ENCODE results near the gene CTNND2. TPM values are rescaled to one million over a fixed set of nuclear protein-coding genes. Genes with fewer than 3 reads are reported as not detected.

CTNND2 gene
- polyA plus RNA-seq, 1 experiment = not detected

DNA sequence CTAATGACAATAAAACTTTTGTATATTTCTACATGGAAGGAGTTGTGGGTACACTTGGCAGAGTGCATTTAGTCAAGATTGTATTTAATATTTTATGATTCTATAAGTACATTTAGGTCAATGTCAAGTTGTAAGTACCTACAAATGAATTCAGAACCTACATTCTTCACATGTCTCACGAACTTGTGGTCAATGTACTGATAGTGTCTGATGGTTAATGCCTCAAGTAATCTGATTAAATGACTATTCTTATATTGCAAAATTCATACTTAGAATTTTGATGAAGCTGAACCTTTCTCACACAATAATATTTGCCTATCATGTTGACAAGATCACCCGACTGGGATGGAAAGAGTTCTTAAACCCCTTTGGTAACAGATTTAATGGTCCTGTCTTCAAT lies 444.5 kb downstream of the CTNND2 start:
- no peak for DNase-seq (ENCODE audit: low read depth, low spot score)
- ChIA-PET POLR2A (no interaction called here), CTCF (no interaction called here)
- TF ChIP-seq, protein P1, sequence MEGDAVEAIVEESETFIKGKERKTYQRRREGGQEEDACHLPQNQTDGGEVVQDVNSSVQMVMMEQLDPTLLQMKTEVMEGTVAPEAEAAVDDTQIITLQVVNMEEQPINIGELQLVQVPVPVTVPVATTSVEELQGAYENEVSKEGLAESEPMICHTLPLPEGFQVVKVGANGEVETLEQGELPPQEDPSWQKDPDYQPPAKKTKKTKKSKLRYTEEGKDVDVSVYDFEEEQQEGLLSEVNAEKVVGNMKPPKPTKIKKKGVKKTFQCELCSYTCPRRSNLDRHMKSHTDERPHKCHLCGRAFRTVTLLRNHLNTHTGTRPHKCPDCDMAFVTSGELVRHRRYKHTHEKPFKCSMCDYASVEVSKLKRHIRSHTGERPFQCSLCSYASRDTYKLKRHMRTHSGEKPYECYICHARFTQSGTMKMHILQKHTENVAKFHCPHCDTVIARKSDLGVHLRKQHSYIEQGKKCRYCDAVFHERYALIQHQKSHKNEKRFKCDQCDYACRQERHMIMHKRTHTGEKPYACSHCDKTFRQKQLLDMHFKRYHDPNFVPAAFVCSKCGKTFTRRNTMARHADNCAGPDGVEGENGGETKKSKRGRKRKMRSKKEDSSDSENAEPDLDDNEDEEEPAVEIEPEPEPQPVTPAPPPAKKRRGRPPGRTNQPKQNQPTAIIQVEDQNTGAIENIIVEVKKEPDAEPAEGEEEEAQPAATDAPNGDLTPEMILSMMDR (IDR thresholded peaks at IDR 0.05; ENCODE audit: low read depth, low read length) = no peak
- H3K9me3 ChIP-seq (ENCODE audit: control insufficient read depth, insufficient read depth, low read length) = peaks cover 6% of the 10 kb centered on the region
- H3K27me3 ChIP-seq (ENCODE audit: control insufficient read depth, insufficient read depth, low read length) = no peaks in the 10 kb centered on the region
- H3K27ac ChIP-seq (ENCODE audit: low read depth, low read length) = no peak overlapping the region
- H3K4me3 ChIP-seq (ENCODE audit: low read depth, low read length) = no peak overlapping the region

DNA sequence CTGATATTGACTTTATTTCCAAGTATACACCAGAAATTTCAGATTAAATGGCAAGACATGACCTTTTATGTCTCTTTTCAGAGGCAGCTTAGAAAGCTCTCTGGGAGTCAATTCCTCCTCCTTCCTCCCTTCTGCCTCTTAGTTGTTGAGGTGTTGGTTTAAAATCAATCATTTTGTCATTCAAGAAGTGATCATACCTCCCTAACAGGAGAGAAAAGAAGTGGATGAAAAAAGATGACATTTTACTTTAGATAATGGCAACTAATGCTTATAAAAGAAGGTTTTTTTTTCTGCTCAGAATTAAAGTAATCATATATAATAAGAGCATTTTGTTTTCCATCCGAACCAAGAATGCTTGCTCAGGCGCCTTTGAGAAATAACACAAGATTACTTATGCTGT lies 448.7 kb downstream of the CTNND2 start:
- DNase-seq (ENCODE audit: low read depth, low spot score) = no peak
- TF ChIP-seq, protein P1 (IDR thresholded peaks at IDR 0.05; ENCODE audit: low read depth, low read length) = no peak
- no peak overlapping the region for H3K27ac ChIP-seq (ENCODE audit: low read depth, low read length)
- H3K4me3 ChIP-seq (ENCODE audit: low read depth, low read length) = no peak overlapping the region
- ChIA-PET CTCF (no interaction called here), POLR2A (no interaction called here)
- H3K9me3 ChIP-seq (ENCODE audit: control insufficient read depth, insufficient read depth, low read length) = peaks cover 4% of the 10 kb centered on the region
- no peaks in the 10 kb centered on the region for H3K27me3 ChIP-seq (ENCODE audit: control insufficient read depth, insufficient read depth, low read length)

DNA sequence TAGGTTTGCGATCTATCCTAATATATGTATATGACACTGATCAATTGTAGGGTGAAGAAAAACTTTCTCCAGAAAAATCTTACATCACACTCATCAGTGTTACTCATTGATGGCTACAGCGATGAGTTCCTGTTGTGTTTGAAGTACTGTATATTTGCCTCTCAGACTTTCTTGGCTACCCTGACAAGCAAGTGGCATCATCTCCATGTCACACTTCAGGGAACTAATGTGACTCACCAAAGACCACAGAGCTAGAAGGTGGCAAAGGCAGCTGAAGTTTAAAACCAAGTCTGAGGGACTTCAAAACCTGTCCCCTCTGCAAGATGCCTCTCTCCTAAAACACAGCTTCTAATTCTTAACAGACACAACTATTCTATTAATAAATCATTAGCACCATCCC lies 451.4 kb downstream of the CTNND2 start:
- H3K4me3 ChIP-seq (ENCODE audit: low read depth, low read length) = no peak overlapping the region
- H3K27ac ChIP-seq (ENCODE audit: low read depth, low read length) = no peak overlapping the region
- H3K27me3 ChIP-seq (ENCODE audit: control insufficient read depth, insufficient read depth, low read length) = no peaks in the 10 kb centered on the region
- TF ChIP-seq, protein P1 (IDR thresholded peaks at IDR 0.05; ENCODE audit: low read depth, low read length) = no peak
- no peak for DNase-seq (ENCODE audit: low read depth, low spot score)
- CTCF ChIA-PET = no interaction called here
- POLR2A ChIA-PET = no interaction called here
- peaks cover 6% of the 10 kb centered on the region for H3K9me3 ChIP-seq (ENCODE audit: control insufficient read depth, insufficient read depth, low read length)

DNA sequence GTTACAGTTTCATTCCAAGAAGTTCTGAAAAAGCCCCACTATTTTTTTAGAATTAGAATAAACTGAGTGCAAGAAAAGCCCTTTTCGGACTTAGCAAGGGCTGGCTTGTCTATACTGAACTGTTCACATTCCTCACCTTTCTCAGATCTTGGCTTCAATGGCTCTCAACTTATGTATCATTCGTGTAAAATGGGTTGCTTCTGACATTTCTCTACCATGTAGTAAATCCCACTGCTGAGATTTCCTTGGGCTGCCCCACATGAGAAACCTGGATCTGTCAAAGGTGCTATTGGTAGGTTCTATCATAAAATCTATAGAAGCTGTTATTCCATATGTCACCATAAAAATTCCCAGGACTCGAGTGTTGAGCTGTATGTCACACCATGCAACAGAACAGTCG lies 454.3 kb downstream of the CTNND2 start:
- ChIA-PET CTCF (no interaction called here), POLR2A (no interaction called here)
- TF ChIP-seq, protein P1 (IDR thresholded peaks at IDR 0.05; ENCODE audit: low read depth, low read length) = no peak

DNA sequence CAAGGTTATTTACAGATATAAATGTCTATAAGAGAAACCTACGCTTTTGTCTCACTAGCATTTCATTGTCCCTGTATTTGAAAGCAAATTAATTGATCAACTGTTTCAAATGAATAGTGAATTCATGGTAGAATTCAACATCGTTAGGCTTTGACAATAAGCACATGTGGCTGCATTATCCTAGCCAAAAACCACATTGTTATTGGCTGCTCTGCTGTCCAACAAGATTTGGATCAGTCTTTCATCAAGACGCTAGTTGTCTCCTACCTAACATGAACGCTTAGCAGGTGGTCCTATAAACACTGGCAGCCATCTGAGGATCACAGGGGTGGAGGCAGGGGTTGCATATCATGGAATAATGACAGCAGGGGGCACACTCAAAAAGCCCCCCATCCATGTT lies 455.0 kb downstream of the CTNND2 start:
- TF ChIP-seq, protein P1 (IDR thresholded peaks at IDR 0.05; ENCODE audit: low read depth, low read length) = no peak
- POLR2A ChIA-PET = no interaction called here
- Histone ChIP-seq H3K27ac (ENCODE audit: low read depth, low read length) (no peak overlapping the region), H3K9me3 (ENCODE audit: control insufficient read depth, insufficient read depth, low read length) (peaks cover 29% of the 10 kb centered on the region), H3K4me3 (ENCODE audit: low read depth, low read length) (no peak overlapping the region), H3K27me3 (ENCODE audit: control insufficient read depth, insufficient read depth, low read length) (no peaks in the 10 kb centered on the region)
- DNase-seq (ENCODE audit: low read depth, low spot score) = no peak
- CTCF ChIA-PET = no interaction called here

More for the DNA sequence above, 454.3 kb downstream of the CTNND2 start:
- no peak for DNase-seq (ENCODE audit: low read depth, low spot score)
- H3K4me3 ChIP-seq (ENCODE audit: low read depth, low read length) = no peak overlapping the region
- H3K27ac ChIP-seq (ENCODE audit: low read depth, low read length) = no peak overlapping the region
- no peaks in the 10 kb centered on the region for H3K27me3 ChIP-seq (ENCODE audit: control insufficient read depth, insufficient read depth, low read length)
- H3K9me3 ChIP-seq (ENCODE audit: control insufficient read depth, insufficient read depth, low read length) = peaks cover 24% of the 10 kb centered on the region
